HCT116 (cell line): ENCODE measurements around the gene ETV7. TPM values are rescaled to one million over a fixed set of nuclear protein-coding genes. Genes with fewer than 3 reads are reported as not detected.

Experiments
- ATAC-seq: fragments of 200-7000 bp; cut with Tn5 transposase; 2 replicates; pipeline ENCODE4 v1.9.1; 2020; ENCODE audit warnings: mild to moderate bottlenecking, moderate library complexity
- BruUV-seq: library from RNA; stranded (reverse); fragments of 400-500 nt; replicated peaks from 2 replicates; lab custom pipeline; 2021; lab: Mats Ljungman, UMichigan
- CTCF ChIA-PET: fragments of 300-600 bp; sonication (Branson Sonifier 250); formaldehyde crosslinking; loops from one replicate; lab custom pipeline; 2021; ENCODE audit warnings: antibody characterized with exemption; lab: Charles Lee
- POLR2A ChIA-PET: fragments of 300-600, 350-600 bp; sonication (Branson Sonifier 250); formaldehyde crosslinking; loops from one replicate; lab custom pipeline; 2021; ENCODE audit warnings: antibody characterized with exemption; lab: Charles Lee
- RAD21 ChIA-PET, 2 experiments: fragments of 300-600 bp; sonication (Branson Sonifier 250); formaldehyde crosslinking; loops; one replicate each; lab custom pipeline; 2023; ENCODE audit warnings: low total read pairs in 2 of 2; ENCODE audit not compliant: uncharacterized antibody in 2 of 2, unreplicated experiment in 2 of 2, low non-redundant PET in 1 of 2; lab: Charles Lee
- DNase-seq: peaks from one replicate; pipeline ENCODE4 v3.0.0-alpha.2; 2010; ENCODE audit warnings: low read depth, low spot score
- H2AFZ ChIP-seq: fragments of 200-600 bp; shearing (Covaris generic), sonication (generic); 2 replicates; pipeline ENCODE4 v1.6.1; 2017; ENCODE audit warnings: low read depth, mixed run types, mixed read lengths, antibody characterized with exemption, low read length; ENCODE audit not compliant: poor library complexity, severe bottlenecking
- H3K27ac ChIP-seq: 2 replicates; pipeline ENCODE4 v1.5.1; 2012; ENCODE audit warnings: low read depth, low read length
- H3K27me3 ChIP-seq: fragments of 200-600 bp; sonication (generic); 2 replicates; pipeline ENCODE4 v1.6.1; 2016; ENCODE audit warnings: mixed run types, low read length, mixed read lengths; ENCODE audit not compliant: insufficient read depth
- H3K36me3 ChIP-seq, 2 experiments: fragments of 200-500 bp in 1 of 2; fragments of 200-600 bp in 1 of 2; sonication (Bioruptor generic) in 1 of 2; sonication (generic) in 1 of 2; 2 replicates each; pipeline versions ENCODE4 v1.5.1 to v1.6.1; 2014 to 2016; ENCODE audit warnings: low read length in 2 of 2, inconsistent platforms in 1 of 2, mixed read lengths in 1 of 2, mixed run types in 1 of 2; ENCODE audit not compliant: insufficient read depth in 2 of 2, control insufficient read depth in 1 of 2
- H3K4me1 ChIP-seq, 2 experiments: fragments of 200-600 bp in 1 of 2; sonication (generic) in 1 of 2; 2 replicates each; pipeline versions ENCODE4 v1.5.1 to v1.6.1; 2012 to 2017; ENCODE audit warnings: low read length in 2 of 2, inconsistent platforms in 1 of 2, mild to moderate bottlenecking in 1 of 2, mixed read lengths in 1 of 2, mixed run types in 1 of 2, moderate library complexity in 1 of 2; ENCODE audit not compliant: insufficient read depth in 2 of 2, control insufficient read depth in 1 of 2
- H3K4me2 ChIP-seq: fragments of 200-600 bp; sonication (generic); 2 replicates; pipeline ENCODE4 v1.6.1; 2017; ENCODE audit warnings: mixed run types, low read length, mixed read lengths
- H3K4me3 ChIP-seq, 2 experiments: fragments of 200-600 bp in 1 of 2; sonication (generic) in 1 of 2; replicated peaks in 1 of 2; 2 replicates each; pipeline ENCODE4 v1.5.1; 2011 to 2016; ENCODE audit warnings: low read length in 2 of 2, control low read depth in 1 of 2, low read depth in 1 of 2, mild to moderate bottlenecking in 1 of 2, mixed read lengths in 1 of 2, mixed run types in 1 of 2
- H3K79me2 ChIP-seq: fragments of 200-600 bp; sonication (generic); 2 replicates; pipeline ENCODE4 v1.6.1; 2017; ENCODE audit warnings: mild to moderate bottlenecking, mixed run types, low read length, moderate library complexity, mixed read lengths; ENCODE audit not compliant: insufficient read depth
- H3K9ac ChIP-seq: fragments of 200-600 bp; sonication (generic); 2 replicates; pipeline ENCODE4 v1.6.1; 2016; ENCODE audit warnings: low read length, mixed read lengths
- H3K9me2 ChIP-seq: fragments of 200-600 bp; sonication (generic), shearing (Covaris generic); 2 replicates; pipeline ENCODE4 v1.6.1; 2017; ENCODE audit warnings: mixed run types, mild to moderate bottlenecking, moderate library complexity; ENCODE audit not compliant: insufficient read depth
- H3K9me3 ChIP-seq, 2 experiments: fragments of 200-500 bp in 1 of 2; fragments of 200-600 bp in 1 of 2; sonication (Bioruptor generic) in 1 of 2; sonication (generic) in 1 of 2; 2 replicates each; pipeline ENCODE4 v1.6.1; 2014 to 2017; ENCODE audit warnings: low read length in 2 of 2, mixed read lengths in 2 of 2, inconsistent platforms in 1 of 2, low read depth in 1 of 2, mild to moderate bottlenecking in 1 of 2, mixed run types in 1 of 2, moderate library complexity in 1 of 2; ENCODE audit not compliant: control insufficient read depth in 1 of 2, insufficient read depth in 1 of 2
- H4K20me1 ChIP-seq: fragments of 200-600 bp; sonication (generic), shearing (Covaris generic); 2 replicates; pipeline ENCODE4 v1.6.1; 2017; ENCODE audit warnings: mixed run types, mild to moderate bottlenecking, moderate library complexity; ENCODE audit not compliant: insufficient read depth
- ATF3 ChIP-seq: IDR thresholded peaks from 2 replicates; pipeline ENCODE4 v1.6.1; 2012
- CTCF ChIP-seq, 3 experiments: fragments of 200-600 bp in 1 of 3; sonication (generic) in 1 of 3; IDR thresholded peaks in 2 of 3; conservative IDR thresholded peaks in 1 of 3; 2 replicates each; pipeline ENCODE4 v1.5.1; 2012 to 2017; ENCODE audit warnings: low read depth in 2 of 3, low read length in 2 of 3, antibody characterized with exemption in 1 of 3, borderline replicate concordance in 1 of 3, control low read depth in 1 of 3, mild to moderate bottlenecking in 1 of 3, mixed read lengths in 1 of 3, mixed run types in 1 of 3, moderate library complexity in 1 of 3; ENCODE audit not compliant: insufficient read depth in 1 of 3
- EZH2phosphoT487 ChIP-seq: fragments of 200-600 bp; IDR thresholded peaks from 2 replicates; pipeline ENCODE4 v1.6.1; 2018; ENCODE audit warnings: antibody characterized with exemption, borderline replicate concordance
- FOSL1 ChIP-seq: IDR thresholded peaks from 2 replicates; pipeline ENCODE4 v1.6.1; 2012; ENCODE audit warnings: low read depth
- SIN3A ChIP-seq: IDR thresholded peaks from 2 replicates; pipeline ENCODE4 v1.6.1; 2012; ENCODE audit warnings: low read depth
- SRF ChIP-seq: IDR thresholded peaks from 2 replicates; pipeline ENCODE4 v1.6.1; 2012; ENCODE audit warnings: low read depth
- TCF7L2 ChIP-seq: IDR thresholded peaks from 2 replicates; pipeline ENCODE4 v1.7.0; 2011; ENCODE audit warnings: borderline replicate concordance, inconsistent platforms; ENCODE audit not compliant: insufficient read depth, insufficient read length; ENCODE audit errors: extremely low read depth
- intact Hi-C: fragments of 100-400 bp; cut with micrococcal nuclease; formaldehyde crosslinking; loops from 2 replicates; pipeline ENCODE4 v1.10.0; 2022
- total RNA-seq: library from RNA; stranded (reverse); gene quantifications from one replicate; pipeline ENCODE4 v1.2.1, GENCODE V29; 2021; ENCODE audit not compliant: unreplicated experiment

The ETV7 gene
- total RNA-seq, 1 experiment from 2014 or later = 1.0 TPM

- TF ChIP-seq TCF7L2 = no peak
- no peak for TF ChIP-seq SIN3A
- TF ChIP-seq FOSL1 = no peak
- TF ChIP-seq SRF = no peak
Observed at GRCh38 chr6:36340618-36341454, 46.6 kb downstream of the ETV7 start (continued).

- Histone ChIP-seq H3K79me2 (no peaks in the 10 kb centered on the region), H3K27me3 (no peaks in the 10 kb centered on the region), H3K9me2 (no peaks in the 10 kb centered on the region), H3K4me3 (no peak overlapping the region), H4K20me1 (no peaks in the 10 kb centered on the region), H3K4me2 (peak overlapping the region; percentile 83), H3K4me1 (peaks cover 5 to 13% of the 10 kb centered on the region in 2 experiments), H3K27ac (no peak overlapping the region), H3K9me3 (no peaks in the 10 kb centered on the region), H3K36me3 (no peaks in the 10 kb centered on the region), H3K9ac (peak overlapping the region; percentile 41; the same call in 1 of the 2 replicates), H2AFZ (peak overlapping the region; percentile 99)
- ChIA-PET CTCF (interaction anchor here (0.8 to 2.0 kb wide), 9 partner anchors 11 to 419 kb away, joined by 3 to 20 read pairs (median 5); no protein-coding TSS in a partner anchor), RAD21 (no interaction called here), POLR2A (interaction anchor here (1.4 kb wide), 1 partner anchor 18 kb away, joined by 4 read pairs; no protein-coding TSS in a partner anchor)
- intact Hi-C loops = no loop called here
- no TSS peak for BruUV-seq
- DNase-seq (no peak), ATAC-seq (peak; percentile 12)
- TF ChIP-seq TCF7L2 = no peak
- no peak for TF ChIP-seq ATF3
- no peak for TF ChIP-seq EZH2phosphoT487
- TF ChIP-seq CTCF (IDR thresholded peaks at IDR 0.05 in 2 of 3, conservative IDR thresholded peaks at IDR 0.05 in 1 of 3; ENCODE audit: borderline replicate concordance in 1 of 3, insufficient read depth in 1 of 3, low read depth in 2 of 3, low read length in 2 of 3) = no peak
- TF ChIP-seq SRF = no peak
- no peak for TF ChIP-seq SIN3A
Observed at GRCh38 chr6:36340306-36340617, 47.2 kb downstream of the ETV7 start.
